ENCODE data around the gene SMYD3. TPM values are rescaled to one million over a fixed set of nuclear protein-coding genes. Genes with fewer than 3 reads are reported as not detected.
"Not testable (repeated sequence)": the region's sequence is repeated elsewhere in the genome, so short reads cannot be mapped to it uniquely, and the experiment has no call there.

The SMYD3 gene
- total RNA-seq, 3 donors from 2014 or later: 16.3 to 18.0 (median 16.4) TPM

GRCh38 chr1:246035060-246035541 lies 472.0 kb downstream of the SMYD3 start:
- no peaks in the 10 kb centered on the region for H3K36me3 ChIP-seq (ENCODE audit: low read depth)
- H3K4me1 ChIP-seq (ENCODE audit: low read depth): no peaks in the 10 kb centered on the region
- H3K9me3 ChIP-seq: no peaks in the 10 kb centered on the region
- H3K4me3 ChIP-seq: no peak overlapping the region
- intact Hi-C loops (cut with DNase I, micrococcal nuclease): no loop called here
- DNase-seq (no peak), ATAC-seq (no peak)
- TF ChIP-seq, protein P1, sequence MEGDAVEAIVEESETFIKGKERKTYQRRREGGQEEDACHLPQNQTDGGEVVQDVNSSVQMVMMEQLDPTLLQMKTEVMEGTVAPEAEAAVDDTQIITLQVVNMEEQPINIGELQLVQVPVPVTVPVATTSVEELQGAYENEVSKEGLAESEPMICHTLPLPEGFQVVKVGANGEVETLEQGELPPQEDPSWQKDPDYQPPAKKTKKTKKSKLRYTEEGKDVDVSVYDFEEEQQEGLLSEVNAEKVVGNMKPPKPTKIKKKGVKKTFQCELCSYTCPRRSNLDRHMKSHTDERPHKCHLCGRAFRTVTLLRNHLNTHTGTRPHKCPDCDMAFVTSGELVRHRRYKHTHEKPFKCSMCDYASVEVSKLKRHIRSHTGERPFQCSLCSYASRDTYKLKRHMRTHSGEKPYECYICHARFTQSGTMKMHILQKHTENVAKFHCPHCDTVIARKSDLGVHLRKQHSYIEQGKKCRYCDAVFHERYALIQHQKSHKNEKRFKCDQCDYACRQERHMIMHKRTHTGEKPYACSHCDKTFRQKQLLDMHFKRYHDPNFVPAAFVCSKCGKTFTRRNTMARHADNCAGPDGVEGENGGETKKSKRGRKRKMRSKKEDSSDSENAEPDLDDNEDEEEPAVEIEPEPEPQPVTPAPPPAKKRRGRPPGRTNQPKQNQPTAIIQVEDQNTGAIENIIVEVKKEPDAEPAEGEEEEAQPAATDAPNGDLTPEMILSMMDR (IDR thresholded peaks at IDR 0.05): no peak

DNA sequence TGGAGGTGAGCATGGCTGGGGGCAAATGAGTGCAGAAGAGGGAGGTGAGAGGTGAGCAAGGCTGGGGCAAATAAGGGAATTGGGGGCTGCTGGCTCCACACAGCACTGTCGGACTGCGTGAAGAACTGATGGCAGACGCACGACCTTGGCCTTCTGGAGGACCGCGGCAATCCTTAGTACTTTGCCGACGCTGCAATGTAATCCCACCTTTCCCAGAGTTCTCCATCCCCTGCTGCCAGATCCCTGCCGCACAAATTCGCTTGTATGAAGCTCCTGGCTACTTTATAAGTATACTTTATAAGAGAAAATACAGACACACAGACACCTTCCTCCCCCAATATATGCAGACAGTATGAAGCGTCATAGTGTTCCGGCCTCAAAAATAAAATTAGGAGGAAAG lies 472.4 kb downstream of the SMYD3 start:
- ATAC-seq (no peak), DNase-seq (no peak)
- Histone ChIP-seq H3K4me1 (ENCODE audit: low read depth) (no peaks in the 10 kb centered on the region), H3K4me3 (no peak overlapping the region), H3K9me3 (no peaks in the 10 kb centered on the region), H3K36me3 (ENCODE audit: low read depth) (no peaks in the 10 kb centered on the region)
- intact Hi-C loops (cut with DNase I, micrococcal nuclease): no loop called here
- TF ChIP-seq, protein P1 (IDR thresholded peaks at IDR 0.05): no peak

DNA sequence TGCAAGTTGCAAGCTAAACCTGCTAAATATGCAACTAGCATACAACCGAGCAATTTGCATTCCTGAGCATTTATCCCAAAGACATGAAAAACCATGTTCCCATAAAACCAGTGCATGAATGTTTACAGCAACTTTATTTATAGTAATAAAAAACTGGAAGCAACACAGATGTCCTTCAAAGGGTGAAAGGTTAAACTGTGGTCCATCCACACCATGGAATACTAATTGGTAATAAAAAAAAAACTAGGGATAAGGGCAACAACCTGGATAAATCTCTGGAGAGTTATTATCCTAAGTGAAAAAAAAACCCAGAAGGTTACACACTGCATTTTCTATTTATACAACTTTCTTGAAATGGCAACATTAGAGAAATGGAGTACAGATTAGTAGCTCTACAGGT lies 474.1 kb downstream of the SMYD3 start:
- TF ChIP-seq, protein P1 (IDR thresholded peaks at IDR 0.05): no peak
- Histone ChIP-seq H3K4me1 (ENCODE audit: low read depth) (no peaks in the 10 kb centered on the region), H3K9me3 (no peaks in the 10 kb centered on the region), H3K36me3 (ENCODE audit: low read depth) (no peaks in the 10 kb centered on the region), H3K4me3 (no peak overlapping the region)
- intact Hi-C loops (cut with DNase I, micrococcal nuclease): no loop called here
- no peak for ATAC-seq
- DNase-seq: no peak

DNA sequence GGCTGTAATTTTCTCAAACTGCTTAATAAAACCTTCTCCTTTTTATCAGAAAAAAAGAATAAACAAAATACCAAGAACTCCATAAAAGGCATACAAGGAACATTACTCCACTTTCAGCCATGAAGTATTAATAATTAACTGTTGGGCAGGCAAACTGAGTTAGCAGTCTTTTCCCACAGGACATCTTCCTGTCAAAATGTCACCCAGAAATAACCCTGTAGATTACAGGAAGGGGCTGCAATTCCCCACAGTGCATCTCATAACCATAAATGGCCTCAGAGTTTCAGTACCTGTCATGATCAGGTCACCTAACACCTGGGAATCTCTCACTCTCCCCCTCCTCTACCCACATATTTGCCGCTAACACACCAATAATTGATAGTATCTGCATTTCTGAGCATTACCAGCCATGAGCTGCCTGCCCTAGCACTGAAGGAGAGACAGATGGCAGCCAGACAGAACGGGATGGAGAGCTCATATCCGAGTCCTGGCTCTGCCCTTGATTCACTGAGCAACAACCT lies 475.0 kb downstream of the SMYD3 start:
- Histone ChIP-seq H3K36me3 (ENCODE audit: low read depth) (no peaks in the 10 kb centered on the region), H3K4me3 (no peak overlapping the region), H3K9me3 (no peaks in the 10 kb centered on the region), H3K4me1 (ENCODE audit: low read depth) (no peaks in the 10 kb centered on the region)
- DNase-seq (no peak), ATAC-seq (no peak)
- TF ChIP-seq, protein P1 (IDR thresholded peaks at IDR 0.05): no peak
- intact Hi-C loops (cut with DNase I, micrococcal nuclease): no loop called here

GRCh38 chr1:246029616-246030015 lies 477.5 kb downstream of the SMYD3 start:
- H3K4me3 ChIP-seq: no peak overlapping the region
- H3K9me3 ChIP-seq: no peaks in the 10 kb centered on the region
- intact Hi-C loops (cut with DNase I, micrococcal nuclease): no loop called here
- H3K4me1 ChIP-seq (ENCODE audit: low read depth): no peaks in the 10 kb centered on the region
- H3K36me3 ChIP-seq (ENCODE audit: low read depth): no peaks in the 10 kb centered on the region
- DNase-seq (no peak), ATAC-seq (no peak)
- TF ChIP-seq, protein P1 (IDR thresholded peaks at IDR 0.05): no peak

DNA sequence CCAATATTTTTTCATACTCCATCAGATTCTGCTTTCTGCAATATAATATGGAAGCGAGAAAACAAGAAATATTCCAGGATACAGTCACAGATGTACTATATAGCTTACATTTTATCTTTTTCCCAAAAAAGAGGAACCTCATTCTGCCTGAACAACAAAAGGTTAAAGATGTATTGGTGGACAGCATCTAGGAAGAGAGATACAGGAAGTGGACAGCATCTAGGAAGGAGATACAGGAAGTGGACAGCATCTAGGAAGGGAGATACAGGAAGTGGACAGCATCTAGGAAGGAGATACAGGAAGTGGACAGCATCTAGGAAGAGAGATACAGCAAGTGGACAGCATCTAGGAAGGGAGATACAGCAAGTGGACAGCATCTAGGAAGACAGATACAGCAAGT lies 483.0 kb downstream of the SMYD3 start:
- H3K9me3 ChIP-seq; ATAC-seq; DNase-seq; intact Hi-C loops (cut with DNase I, micrococcal nuclease); H3K4me1 ChIP-seq (ENCODE audit: low read depth); H3K4me3 ChIP-seq; H3K36me3 ChIP-seq (ENCODE audit: low read depth): not testable (repeated sequence)

Measured in mucosa of descending colon (tissue), 3 donors.